ENCODE results near the gene SLC7A6OS. TPM values are rescaled to one million over a fixed set of nuclear protein-coding genes. Genes with fewer than 3 reads are reported as not detected.

The SLC7A6OS gene
- total RNA-seq, 1 donor from 2014 or later: 16.6 TPM

DNA sequence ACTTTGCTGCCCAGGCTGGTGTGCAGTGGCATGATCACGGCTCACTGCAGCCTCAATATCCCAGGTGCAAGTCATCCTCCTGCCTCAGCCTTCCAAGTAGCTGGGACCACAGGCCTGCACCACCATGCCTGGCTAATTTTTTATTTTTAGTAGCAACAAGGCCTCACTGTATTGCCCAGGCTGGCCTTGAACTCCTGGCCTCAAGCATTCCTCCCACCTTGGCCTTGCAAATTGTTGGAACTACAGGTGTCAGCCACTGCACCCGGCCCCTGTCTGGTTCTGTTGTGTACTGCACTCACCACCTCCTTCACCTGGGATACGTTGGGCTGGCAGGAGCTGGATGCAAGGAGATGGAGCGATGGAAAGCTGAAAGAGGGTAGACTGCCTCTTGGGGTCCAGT, 57.0 kb downstream of the SLC7A6OS start:
- no peak for DNase-seq (ENCODE audit: low read depth, low spot score)

DNA sequence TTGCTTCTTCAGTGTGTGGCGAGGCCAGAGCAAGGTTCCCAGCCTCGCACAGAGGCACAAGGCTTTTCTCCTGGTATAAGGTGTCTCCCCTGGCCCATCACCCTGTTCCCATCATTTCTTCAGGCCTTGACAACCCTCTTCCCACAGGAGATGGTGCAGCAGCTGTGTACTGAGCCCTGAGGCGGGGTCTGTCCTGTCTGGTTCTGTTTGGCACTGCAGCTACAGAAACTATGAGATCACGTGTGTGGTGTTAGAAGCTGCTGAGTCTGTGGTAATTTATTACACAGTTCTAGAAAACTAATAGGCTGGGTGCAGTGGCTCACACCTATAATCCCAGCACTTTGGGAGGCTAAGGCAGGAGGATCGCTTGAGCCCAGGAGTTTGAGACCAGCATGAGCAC, 58.4 kb downstream of the SLC7A6OS start:
- no peak for DNase-seq (ENCODE audit: low read depth, low spot score)

- no peak for DNase-seq (ENCODE audit: low read depth, low spot score)
Measured at GRCh38 chr16:68251832-68252231, 58.9 kb downstream of the SLC7A6OS start.

GRCh38 chr16:68250951-68251350, 59.8 kb downstream of the SLC7A6OS start:
- DNase-seq (ENCODE audit: low read depth, low spot score): no peak

DNA sequence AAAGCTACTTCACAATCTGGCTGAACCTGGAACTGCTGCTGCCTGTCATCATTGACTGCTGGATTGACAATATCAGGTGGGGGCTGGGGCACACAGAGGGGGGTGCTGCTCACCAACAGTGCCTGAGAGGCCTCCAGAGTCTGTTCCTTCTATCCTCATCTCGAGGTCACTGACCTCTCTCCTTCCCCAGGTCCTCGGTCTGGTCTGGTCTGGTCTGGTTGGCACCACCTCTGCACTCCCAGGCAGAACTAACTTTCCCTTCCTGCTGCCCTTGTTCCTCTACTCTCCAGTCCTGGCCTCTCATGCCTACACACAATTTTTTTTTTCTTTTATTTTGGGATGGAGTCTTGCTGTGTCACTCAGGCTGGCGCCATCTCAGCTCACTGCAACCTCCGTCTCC, 61.4 kb downstream of the SLC7A6OS start:
- no peak for DNase-seq (ENCODE audit: low read depth, low spot score)

Other genes with a start within 250 kb of the SLC7A6OS start
- gene NFATC3, start 225.6 kb downstream of the SLC7A6OS start, total RNA-seq: 11.0 and 13.8 TPM in 2 replicates
- 0.13 and 0.25 TPM in 2 replicates for gene ESRP2, start 74.8 kb downstream of the SLC7A6OS start, total RNA-seq
- gene PLA2G15, start 65.6 kb downstream of the SLC7A6OS start, total RNA-seq: 16.6 and 24.5 TPM in 2 replicates
- gene SLC7A6, start 46.4 kb downstream of the SLC7A6OS start, total RNA-seq: 17.9 and 21.7 TPM in 2 replicates
- 32.9 and 48.4 TPM in 2 replicates for gene PRMT7, start 73 bp upstream of the SLC7A6OS start, total RNA-seq
- gene SMPD3, start 137.6 kb upstream of the SLC7A6OS start, total RNA-seq: 0.07 TPM in 1 of 2 replicates, not detected in the other
- 19.4 and 21.3 TPM in 2 replicates for gene ZFP90, start 228.3 kb upstream of the SLC7A6OS start, total RNA-seq

All from pulmonary artery endothelial cell (primary cell).